ENCODE measurements around the gene PLOD3.
"Not testable (repeated sequence)": the region's sequence is repeated elsewhere in the genome, so short reads cannot be mapped to it uniquely, and the experiment has no call there.

Gene PLOD3, protein sequence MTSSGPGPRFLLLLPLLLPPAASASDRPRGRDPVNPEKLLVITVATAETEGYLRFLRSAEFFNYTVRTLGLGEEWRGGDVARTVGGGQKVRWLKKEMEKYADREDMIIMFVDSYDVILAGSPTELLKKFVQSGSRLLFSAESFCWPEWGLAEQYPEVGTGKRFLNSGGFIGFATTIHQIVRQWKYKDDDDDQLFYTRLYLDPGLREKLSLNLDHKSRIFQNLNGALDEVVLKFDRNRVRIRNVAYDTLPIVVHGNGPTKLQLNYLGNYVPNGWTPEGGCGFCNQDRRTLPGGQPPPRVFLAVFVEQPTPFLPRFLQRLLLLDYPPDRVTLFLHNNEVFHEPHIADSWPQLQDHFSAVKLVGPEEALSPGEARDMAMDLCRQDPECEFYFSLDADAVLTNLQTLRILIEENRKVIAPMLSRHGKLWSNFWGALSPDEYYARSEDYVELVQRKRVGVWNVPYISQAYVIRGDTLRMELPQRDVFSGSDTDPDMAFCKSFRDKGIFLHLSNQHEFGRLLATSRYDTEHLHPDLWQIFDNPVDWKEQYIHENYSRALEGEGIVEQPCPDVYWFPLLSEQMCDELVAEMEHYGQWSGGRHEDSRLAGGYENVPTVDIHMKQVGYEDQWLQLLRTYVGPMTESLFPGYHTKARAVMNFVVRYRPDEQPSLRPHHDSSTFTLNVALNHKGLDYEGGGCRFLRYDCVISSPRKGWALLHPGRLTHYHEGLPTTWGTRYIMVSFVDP

DNA sequence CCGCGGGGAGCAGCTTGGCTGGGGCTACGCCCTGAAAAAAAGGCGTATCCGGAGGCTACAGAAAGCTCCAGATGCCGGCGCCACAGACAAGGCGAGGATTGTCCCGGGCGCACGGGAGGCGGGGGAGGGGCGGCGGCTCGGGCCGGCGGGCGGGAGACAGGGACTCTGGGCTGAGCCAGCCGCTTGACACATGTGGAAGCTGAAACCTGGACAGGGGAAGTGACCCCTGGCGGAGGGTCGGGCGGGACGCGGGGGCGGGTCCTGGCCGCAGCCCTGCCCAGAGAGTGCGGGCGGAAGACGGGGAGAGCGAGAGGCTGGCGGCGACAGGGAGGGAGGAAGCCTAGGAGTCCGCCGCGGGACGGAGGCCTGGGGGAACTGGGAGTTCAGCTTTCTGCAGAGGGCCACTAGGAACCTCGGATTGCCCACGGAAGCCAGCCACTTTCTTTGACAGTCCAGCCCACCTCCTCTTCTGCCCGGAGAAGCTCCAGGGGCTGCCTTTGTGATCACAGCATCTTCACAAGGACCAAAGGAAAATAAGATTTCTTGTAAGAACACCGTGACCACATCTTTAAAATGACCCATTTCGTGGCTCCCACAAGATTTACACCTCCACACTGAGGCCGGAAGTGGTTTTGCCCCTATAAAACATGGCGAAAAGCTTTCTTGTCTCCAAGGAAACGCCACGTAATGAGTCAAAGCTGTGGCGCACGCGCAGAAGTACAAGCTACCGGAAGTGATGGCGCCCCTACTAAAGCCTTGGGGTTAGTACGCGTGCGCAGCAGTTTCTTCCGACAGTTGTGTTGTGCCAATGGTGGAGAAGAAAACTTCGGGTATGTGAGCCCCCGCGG, at the start of gene PLOD3, which contains the start of gene ZNHIT1:
PLOD3 (minus strand) TSS at position 194 of the 848 bp plus-strand sequence. CDS start 307 bp downstream, outside the sequence.
ZNHIT1 (plus strand) TSS at position 778 of the 848 bp plus-strand sequence; CDS start at position 809, 31 bp downstream.
- peak; percentile 99 to 100 (median 100) for DNase-seq

DNA sequence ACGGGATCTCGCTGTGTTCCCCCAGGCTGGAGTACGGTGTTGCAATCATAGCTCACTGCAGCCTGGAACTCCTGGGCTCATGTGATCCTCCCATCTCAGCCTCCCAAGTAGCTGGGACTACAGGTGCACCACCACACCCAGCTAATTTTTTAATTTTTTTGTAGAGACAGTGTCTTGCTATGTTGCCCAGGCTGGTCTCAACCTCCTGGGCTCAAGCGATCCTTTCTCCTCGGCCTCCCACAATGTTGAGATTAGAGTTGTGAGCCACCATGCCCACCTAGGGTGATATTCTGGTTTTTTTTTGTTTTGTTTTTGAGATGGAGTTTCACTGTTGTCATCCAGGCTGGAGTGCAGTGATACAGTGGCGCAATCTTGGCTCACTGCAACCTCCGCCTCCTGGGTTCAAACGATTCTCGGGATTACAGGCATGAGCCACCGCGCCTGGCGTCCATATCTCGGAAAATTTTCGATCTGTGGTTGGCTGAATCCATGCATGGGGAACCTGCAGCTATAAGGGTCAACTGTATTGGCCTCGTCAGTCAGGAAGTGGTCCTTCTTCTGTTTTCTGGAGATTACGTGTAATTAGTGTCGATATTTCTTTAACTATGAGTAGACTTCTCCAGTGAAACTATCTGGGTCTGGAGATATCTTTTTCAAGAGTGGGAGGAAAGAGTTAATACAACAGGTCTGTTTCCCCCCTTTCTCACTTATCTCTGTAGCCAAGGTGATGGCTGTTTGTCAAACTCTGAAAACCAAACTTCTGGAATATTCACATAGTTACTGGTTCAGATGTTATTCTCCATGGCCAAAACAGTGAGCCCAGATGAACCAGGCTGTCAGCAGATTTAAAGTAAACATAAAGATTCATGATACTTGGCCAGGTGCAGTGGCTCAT, 48.5 kb upstream of the PLOD3 start:
- no peak for DNase-seq

DNA sequence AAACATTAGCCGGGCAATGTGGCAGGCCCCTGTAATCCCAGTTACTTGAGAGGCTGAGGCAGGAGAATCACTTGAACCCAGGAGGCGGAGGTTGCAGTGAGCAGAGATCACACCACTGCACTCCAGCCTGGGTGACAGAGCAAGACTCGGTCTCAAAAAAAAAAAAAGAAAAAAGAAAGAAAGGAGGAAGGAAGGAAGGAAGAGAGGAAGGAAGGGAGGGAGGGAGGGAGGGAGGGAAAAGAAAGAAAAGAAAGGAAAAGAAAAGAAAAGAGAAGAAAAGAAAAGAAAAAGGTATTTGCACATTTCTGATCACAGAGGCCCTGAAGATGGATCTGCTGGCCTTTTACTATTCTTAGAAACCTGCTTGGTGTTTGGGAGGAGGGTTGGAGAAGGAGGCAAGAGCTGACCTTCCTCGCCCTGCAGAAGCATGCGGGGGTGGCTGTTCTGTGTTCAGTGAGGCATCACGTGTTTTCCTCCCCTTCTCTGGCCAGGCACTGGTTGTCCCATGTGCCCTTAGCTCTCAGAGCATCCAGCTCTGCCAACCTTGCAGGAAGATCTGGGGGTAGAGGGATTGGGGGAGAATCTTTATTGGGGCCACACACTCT, 46.8 kb upstream of the PLOD3 start:
- DNase-seq, result peak in 2 of 3 donors; percentile 33 to 48

DNA sequence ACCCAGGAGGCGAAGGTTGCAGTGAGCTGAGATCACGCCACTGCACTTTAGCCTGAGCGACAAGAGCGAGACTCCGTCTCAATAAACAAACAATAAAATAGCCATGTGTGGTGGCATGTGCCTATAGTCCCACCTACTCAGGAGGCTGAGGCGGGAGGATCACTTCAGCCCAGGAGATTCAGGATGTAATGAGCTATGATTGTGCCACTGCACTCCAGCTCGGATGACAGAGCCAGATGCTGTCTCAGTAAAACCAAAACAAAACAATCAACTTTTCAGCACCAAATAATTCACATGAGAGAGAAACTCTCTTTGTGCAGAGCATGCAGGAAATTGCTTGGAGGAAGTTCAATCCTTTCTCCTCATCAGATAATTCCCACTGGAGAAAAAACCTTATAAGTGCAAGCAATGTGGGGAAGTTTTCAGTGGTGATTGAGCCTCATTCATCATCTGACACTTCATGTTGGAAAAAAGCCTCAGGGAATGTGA, 40.9 kb upstream of the PLOD3 start:
- no peak for DNase-seq

DNA sequence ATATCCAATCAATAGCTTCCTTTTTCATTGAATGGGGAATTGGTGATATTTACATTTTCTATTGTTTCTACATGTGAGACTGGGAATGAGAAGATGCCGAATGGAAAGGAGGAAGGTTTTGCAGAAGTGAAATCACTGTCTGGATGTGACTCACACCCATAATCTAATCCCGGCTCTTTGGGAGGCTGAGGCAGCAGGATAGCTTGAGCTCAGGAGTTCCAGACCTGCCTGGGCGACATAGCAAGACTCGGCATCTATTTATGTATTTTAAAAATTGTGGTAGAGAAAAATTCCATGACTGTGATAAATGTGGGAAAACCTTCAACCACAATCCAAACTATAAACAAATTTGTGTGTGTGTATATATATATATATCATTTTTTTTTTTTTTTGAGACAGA, 38.4 kb upstream of the PLOD3 start:
- peak; percentile 34 to 52 (median 51) for DNase-seq

DNA sequence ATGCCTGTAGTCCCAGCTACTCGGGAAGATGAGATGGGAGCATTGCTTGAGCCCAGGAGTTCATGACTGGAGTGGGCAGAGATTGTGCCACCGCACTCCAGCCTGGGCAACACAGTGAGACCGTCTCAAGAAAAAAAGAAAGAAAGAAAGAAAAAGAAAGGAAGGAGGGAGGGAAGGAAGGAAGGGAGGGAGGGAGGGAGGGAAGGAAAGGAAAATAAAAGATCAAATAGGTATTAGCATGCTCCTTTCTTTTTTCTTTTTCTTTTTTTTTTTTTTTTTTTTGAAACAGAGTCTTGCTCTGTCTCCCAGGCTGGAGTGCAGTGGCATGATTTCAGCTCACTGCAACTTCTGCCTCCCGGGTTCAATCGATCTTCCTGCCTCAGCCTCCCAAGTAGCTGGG, 35.8 kb upstream of the PLOD3 start:
- not testable (repeated sequence) for DNase-seq

DNA sequence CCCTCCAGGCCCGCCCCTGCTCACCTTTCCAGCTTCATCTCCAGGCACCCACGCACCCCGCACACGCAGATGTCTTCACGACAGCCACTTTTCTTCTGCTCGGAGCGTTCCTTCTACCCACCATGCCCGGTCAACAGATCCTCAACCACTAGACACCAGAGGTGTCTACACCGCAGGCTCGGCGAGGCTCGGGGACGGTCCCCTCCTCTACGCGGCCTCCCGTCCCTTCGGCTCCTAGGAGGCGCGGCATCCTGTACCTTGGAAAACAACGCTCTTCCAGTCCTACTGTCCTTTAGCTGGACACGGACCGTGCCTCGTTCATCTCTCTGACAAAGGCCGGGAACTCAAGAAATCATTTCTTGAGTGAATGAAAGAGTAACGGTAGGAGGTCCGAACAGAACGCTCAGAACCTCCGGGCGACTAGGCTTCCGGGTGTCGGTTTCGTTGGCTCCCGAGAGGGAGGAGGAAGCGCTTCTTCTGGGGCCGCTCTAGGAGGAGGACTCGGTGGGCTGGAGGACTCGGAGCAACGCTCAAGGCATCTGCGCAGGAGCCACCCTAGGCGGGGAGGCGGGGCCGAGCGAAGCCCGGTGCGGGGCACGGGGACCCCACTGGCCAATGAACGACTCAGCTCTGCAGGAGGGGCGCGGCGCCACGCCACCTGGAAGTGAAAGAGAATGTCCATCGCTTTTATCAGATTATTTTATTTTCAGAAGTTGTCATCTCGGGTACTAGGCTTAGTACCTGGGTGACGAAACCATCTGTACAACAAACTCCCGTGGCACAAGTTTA, 34.7 kb upstream of the PLOD3 start:
- peak; percentile 99 to 100 (median 99) for DNase-seq

DNA sequence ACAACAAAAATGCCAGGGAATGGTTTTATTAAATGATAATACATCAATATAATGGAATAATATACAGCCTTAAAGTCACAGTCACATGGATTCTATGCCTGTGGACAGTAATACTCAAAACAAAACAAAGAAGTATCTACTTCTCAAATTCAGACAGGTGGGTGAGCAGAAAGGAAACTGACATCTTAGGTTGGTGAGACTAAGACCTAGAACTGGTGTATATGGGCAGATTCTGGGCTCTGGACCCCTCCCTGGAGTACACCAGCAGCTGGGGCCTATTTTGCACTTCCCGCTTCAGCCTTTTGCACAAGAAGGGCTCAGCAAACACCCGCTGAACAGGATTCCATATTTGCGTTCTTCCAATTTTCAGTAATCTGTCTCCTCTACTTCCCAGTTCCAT, 32.9 kb upstream of the PLOD3 start:
- no peak for DNase-seq

DNA sequence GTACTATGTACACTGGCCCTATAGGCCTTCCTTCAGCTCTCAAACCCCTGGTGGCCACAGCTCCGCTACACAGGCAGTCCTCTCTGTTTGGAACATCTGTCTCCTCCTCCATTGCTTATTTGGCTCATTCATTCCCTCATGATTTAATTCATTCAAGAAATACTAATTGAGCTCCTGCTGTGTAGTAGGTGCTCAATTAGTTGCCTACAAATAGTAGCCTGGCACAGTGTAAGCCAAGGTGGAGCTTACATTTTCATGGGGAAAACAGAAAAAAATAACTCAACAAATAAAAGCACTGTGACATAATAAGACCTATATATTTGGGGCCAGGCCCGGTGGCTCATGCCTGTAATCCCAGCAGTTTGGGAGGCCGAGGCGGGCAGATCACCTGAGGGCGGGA, 30.9 kb upstream of the PLOD3 start:
- no peak for DNase-seq

DNA sequence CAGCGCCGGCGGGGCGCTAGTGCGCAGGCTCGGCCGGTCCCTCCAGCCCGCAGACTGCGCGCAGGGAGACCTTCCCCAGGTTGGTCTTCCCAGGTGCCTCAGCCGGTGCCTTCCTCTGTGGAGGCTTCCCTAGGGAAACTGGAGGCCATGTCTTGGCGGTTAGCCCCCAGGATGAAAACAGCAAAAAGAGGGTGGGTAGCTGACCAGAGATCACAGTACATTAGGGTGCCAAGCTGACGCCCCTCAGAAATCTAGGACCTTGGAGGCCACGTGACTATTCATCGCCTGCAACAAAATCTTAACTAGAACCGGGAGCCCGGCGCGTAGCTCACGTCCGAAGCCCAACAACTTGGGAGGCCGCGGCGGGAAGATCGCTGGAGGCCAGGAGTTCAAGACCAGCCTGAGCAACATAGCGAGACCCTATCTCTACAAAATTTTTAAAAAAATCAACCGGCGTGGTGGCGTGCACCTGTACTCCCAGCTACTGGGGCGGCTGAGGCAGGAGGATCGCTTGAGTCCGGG, 27.8 kb upstream of the PLOD3 start:
- no peak for DNase-seq

DNA sequence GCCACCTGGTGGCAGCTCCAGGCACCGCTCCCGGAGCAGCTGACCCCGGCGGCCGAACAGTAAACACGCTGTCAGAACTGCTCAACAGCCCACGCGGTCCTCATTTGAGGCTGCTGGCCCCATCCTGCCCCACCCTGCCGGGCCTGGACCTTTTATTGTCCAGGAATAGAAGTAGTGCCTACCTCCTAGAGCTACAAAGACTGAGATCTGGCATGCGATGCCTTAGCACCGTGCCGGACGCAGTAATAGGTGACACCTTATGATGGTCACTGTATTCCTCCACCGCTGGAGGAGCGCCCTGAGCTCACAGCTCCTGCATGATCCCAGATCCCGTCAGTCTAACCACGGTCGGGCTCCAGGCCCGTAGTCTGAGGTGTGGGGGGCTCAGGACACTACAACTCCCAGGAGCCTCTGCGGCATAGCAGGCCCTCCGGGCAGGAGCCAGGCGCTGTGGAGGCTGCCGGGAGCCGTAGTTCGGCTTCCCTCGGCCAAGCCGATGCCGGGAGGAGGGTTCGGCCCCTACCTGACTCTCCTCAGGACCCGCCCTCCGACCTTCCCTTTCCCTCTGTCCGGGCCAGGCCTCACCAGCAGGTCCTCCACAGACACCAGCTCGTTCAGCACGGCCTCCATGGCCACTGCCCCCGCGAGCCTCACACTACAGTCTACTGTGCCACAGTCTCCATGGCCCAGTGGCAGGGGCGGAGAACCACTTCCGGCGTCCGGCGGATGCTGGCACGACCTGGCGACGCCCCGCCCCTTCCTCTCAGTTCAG, 27.2 kb upstream of the PLOD3 start, which contains the start of gene FIS1:
FIS1 (minus strand) TSS at position 707 of the 772 bp plus-strand sequence; CDS start at position 630, 77 bp downstream.
- peak; percentile 91 to 96 (median 94) for DNase-seq

DNA sequence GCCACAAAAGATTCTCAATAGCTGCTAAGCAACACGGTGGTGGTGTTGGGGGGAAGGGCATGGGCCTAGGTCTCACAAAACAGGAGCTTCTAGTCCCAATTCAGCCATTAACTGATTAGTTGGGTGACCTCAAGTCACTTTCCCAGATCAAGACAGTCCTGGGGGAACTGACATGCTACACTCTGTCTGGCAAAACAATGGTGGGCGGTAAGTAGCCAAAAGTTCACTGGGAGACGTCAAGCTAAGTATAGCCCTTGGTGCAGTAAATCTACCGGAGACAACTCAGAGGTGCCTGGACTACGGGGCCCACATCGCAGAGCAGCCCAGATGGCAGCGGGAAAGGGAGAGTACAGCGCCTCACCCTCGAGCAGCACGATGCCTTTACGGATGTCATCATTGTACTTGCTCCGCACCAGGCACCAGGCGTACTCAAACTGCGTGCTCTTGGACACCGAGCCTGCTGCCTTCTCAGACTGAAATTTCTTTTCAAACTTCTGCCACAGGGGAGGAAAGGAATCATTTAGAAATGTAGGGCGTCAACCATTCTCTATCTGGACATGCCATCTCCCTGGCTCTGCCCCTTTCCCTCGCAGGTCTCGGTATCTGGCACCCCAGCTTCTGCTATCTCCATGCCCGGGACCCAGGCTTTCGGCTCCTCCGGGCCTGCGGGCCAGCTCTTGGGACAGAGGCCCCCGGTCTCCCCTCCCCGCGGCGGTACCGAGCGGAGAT, 26.4 kb upstream of the PLOD3 start:
- peak in 2 of 3 donors; percentile 30 to 37 for DNase-seq

DNA sequence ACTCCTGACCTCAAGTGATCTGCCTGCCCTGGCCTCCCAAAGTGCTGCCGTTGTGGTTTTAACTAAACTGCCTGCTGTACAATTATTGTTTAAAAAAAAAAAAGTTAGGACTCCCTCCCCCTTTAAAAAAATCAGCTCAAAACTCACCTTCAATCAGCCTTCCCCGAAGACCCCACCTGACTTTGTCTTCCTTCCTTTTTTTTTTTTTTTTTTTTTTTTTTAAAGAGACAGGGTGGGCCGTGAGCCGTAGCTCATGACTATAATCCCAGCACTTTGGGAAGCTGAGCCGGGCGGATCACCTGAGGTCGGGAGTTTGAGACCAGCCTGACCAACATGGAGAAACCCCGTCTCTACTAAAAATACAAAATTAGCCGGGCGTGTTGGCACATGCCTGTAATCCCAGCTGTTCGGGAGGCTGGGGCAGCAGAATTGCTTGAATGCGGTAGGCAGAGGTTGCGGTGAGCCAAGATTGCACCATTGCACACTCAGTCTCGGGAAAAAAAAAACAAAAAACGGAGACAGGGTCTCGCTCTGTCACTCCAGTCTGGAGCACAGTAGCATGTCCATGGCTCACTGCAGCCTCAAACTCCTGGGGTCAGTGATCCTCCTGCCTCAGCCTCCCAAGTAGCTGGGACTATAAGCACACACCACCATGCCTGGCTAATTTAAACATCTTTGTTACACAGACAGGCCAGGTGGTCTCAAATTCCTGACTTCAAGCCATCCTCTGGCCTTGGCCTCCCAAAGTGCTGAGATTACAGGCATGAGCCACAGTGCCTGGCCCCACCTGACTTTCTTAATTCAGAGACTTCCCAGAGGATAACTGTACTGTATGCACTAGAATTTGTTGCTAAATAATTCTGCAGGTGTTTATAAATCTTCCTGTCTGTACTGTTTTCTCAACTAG, 24.3 kb upstream of the PLOD3 start:
- DNase-seq, result no peak

DNA sequence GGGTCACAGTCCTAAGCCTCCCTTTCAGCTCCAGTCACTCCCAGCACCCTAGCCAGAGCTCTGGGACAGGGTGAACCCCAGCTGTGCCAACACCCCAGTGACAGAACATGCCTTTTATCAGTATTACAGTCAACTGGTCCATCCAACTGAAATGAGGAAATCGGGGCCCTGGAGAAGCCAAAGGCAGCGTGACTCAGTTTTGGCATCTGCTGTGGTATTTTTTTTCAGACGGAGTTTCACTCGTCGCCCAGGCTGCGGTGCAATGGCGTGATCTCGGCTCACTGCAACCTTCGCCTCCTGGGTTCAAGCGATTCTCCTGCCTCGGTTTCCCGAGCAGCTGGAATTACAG, 23.6 kb upstream of the PLOD3 start:
- DNase-seq, result peak; percentile 81 to 89 (median 87)

DNA sequence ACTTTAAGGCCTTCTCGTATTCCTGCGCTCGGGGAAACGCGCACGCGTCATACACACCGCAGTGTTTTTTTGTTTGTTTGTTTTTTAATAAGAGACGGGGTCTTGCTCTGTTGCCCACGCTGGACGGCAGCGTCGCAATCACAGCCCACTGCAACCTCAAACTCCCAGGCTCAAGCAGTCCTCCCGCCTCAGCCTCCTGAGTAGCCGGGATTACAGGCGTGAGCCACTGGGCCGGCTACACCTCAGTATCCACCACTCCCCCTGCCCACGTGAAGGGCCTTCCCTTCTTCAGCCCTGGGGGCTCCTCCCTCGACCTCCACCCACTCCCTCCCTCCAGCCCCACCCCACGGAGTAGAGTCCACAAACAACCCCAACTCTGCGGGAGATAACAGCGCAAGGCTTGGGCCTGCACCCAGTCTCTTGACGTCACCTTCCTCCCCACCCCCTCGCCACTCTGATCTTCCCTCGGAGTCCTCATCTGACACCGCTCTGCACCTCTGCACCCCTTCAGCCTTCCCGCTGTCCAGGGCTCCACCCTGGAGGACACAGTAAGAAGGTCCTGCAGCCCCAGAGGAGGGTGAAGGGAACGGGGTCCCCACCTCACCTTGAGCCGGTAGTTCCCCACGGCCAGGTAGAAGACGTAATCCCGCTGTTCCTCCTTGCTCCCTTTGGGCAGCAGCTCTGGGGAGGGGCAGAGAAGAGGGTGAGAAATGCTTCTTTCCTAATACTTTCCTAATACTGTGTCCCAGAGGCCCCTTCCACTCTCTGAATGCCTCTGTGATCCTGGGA, 23.0 kb upstream of the PLOD3 start:
- DNase-seq, result no peak

DNA sequence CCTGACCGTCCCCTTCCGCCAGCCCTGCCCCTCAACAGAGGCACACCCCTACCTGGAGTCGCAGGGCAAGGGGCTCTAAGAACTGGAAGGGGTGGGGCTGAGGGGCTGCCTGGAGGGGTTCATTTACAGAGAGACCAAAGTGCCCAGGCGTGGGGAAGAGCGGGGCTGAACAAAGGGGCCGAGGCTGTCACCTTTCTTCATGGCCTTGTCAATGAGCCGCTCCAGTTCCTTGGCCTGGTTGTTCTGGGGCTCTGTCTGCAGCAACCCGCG, 22.5 kb upstream of the PLOD3 start:
- no peak for DNase-seq

Data from suppressor macrophage treated with lipopolysaccharide for 1 hour (primary cell).